HCT116 (cell line): Measurements from ENCODE around the gene KSR2. TPM values are rescaled to one million over a fixed set of nuclear protein-coding genes. Genes with fewer than 3 reads are reported as not detected.
A peak's percentile ranks its signal among the peaks of the same experiment; 100 is the strongest.

Experiments used
- ATAC-seq: fragments of 200-7000 bp; cut with Tn5 transposase; 2 replicates; pipeline ENCODE4 v1.9.1; 2020; ENCODE audit warnings: mild to moderate bottlenecking, moderate library complexity
- BruUV-seq: library from RNA; stranded (reverse); fragments of 400-500 nt; replicated peaks from 2 replicates; lab custom pipeline; 2021; lab: Mats Ljungman, UMichigan
- CTCF ChIA-PET: fragments of 300-600 bp; sonication (Branson Sonifier 250); formaldehyde crosslinking; loops from one replicate; lab custom pipeline; 2021; ENCODE audit warnings: antibody characterized with exemption; lab: Charles Lee
- POLR2A ChIA-PET: fragments of 300-600, 350-600 bp; sonication (Branson Sonifier 250); formaldehyde crosslinking; loops from one replicate; lab custom pipeline; 2021; ENCODE audit warnings: antibody characterized with exemption; lab: Charles Lee
- RAD21 ChIA-PET, 2 experiments: fragments of 300-600 bp; sonication (Branson Sonifier 250); formaldehyde crosslinking; loops; one replicate each; lab custom pipeline; 2023; ENCODE audit warnings: low total read pairs in 2 of 2; ENCODE audit not compliant: uncharacterized antibody in 2 of 2, unreplicated experiment in 2 of 2, low non-redundant PET in 1 of 2; lab: Charles Lee
- DNase-seq: peaks from one replicate; pipeline ENCODE4 v3.0.0-alpha.2; 2010; ENCODE audit warnings: low read depth, low spot score
- H2AFZ ChIP-seq: fragments of 200-600 bp; shearing (Covaris generic), sonication (generic); 2 replicates; pipeline ENCODE4 v1.6.1; 2017; ENCODE audit warnings: low read depth, mixed run types, mixed read lengths, antibody characterized with exemption, low read length; ENCODE audit not compliant: poor library complexity, severe bottlenecking
- H3K27ac ChIP-seq: 2 replicates; pipeline ENCODE4 v1.5.1; 2012; ENCODE audit warnings: low read depth, low read length
- H3K27me3 ChIP-seq: fragments of 200-600 bp; sonication (generic); 2 replicates; pipeline ENCODE4 v1.6.1; 2016; ENCODE audit warnings: mixed run types, low read length, mixed read lengths; ENCODE audit not compliant: insufficient read depth
- H3K36me3 ChIP-seq, 2 experiments: fragments of 200-500 bp in 1 of 2; fragments of 200-600 bp in 1 of 2; sonication (Bioruptor generic) in 1 of 2; sonication (generic) in 1 of 2; 2 replicates each; pipeline versions ENCODE4 v1.5.1 to v1.6.1; 2014 to 2016; ENCODE audit warnings: low read length in 2 of 2, inconsistent platforms in 1 of 2, mixed read lengths in 1 of 2, mixed run types in 1 of 2; ENCODE audit not compliant: insufficient read depth in 2 of 2, control insufficient read depth in 1 of 2
- H3K4me1 ChIP-seq, 2 experiments: fragments of 200-600 bp in 1 of 2; sonication (generic) in 1 of 2; 2 replicates each; pipeline versions ENCODE4 v1.5.1 to v1.6.1; 2012 to 2017; ENCODE audit warnings: low read length in 2 of 2, inconsistent platforms in 1 of 2, mild to moderate bottlenecking in 1 of 2, mixed read lengths in 1 of 2, mixed run types in 1 of 2, moderate library complexity in 1 of 2; ENCODE audit not compliant: insufficient read depth in 2 of 2, control insufficient read depth in 1 of 2
- H3K4me2 ChIP-seq: fragments of 200-600 bp; sonication (generic); 2 replicates; pipeline ENCODE4 v1.6.1; 2017; ENCODE audit warnings: mixed run types, low read length, mixed read lengths
- H3K4me3 ChIP-seq, 2 experiments: fragments of 200-600 bp in 1 of 2; sonication (generic) in 1 of 2; replicated peaks in 1 of 2; 2 replicates each; pipeline ENCODE4 v1.5.1; 2011 to 2016; ENCODE audit warnings: low read length in 2 of 2, control low read depth in 1 of 2, low read depth in 1 of 2, mild to moderate bottlenecking in 1 of 2, mixed read lengths in 1 of 2, mixed run types in 1 of 2
- H3K79me2 ChIP-seq: fragments of 200-600 bp; sonication (generic); 2 replicates; pipeline ENCODE4 v1.6.1; 2017; ENCODE audit warnings: mild to moderate bottlenecking, mixed run types, low read length, moderate library complexity, mixed read lengths; ENCODE audit not compliant: insufficient read depth
- H3K9ac ChIP-seq: fragments of 200-600 bp; sonication (generic); 2 replicates; pipeline ENCODE4 v1.6.1; 2016; ENCODE audit warnings: low read length, mixed read lengths
- H3K9me2 ChIP-seq: fragments of 200-600 bp; sonication (generic), shearing (Covaris generic); 2 replicates; pipeline ENCODE4 v1.6.1; 2017; ENCODE audit warnings: mixed run types, mild to moderate bottlenecking, moderate library complexity; ENCODE audit not compliant: insufficient read depth
- H3K9me3 ChIP-seq, 2 experiments: fragments of 200-500 bp in 1 of 2; fragments of 200-600 bp in 1 of 2; sonication (Bioruptor generic) in 1 of 2; sonication (generic) in 1 of 2; 2 replicates each; pipeline ENCODE4 v1.6.1; 2014 to 2017; ENCODE audit warnings: low read length in 2 of 2, mixed read lengths in 2 of 2, inconsistent platforms in 1 of 2, low read depth in 1 of 2, mild to moderate bottlenecking in 1 of 2, mixed run types in 1 of 2, moderate library complexity in 1 of 2; ENCODE audit not compliant: control insufficient read depth in 1 of 2, insufficient read depth in 1 of 2
- H4K20me1 ChIP-seq: fragments of 200-600 bp; sonication (generic), shearing (Covaris generic); 2 replicates; pipeline ENCODE4 v1.6.1; 2017; ENCODE audit warnings: mixed run types, mild to moderate bottlenecking, moderate library complexity; ENCODE audit not compliant: insufficient read depth
- EZH2 ChIP-seq: fragments of 200-600 bp; sonication (generic); IDR thresholded peaks from 2 replicates; pipeline ENCODE4 v1.6.1; 2017; ENCODE audit warnings: antibody characterized with exemption, mixed run types
- FOSL1 ChIP-seq: IDR thresholded peaks from 2 replicates; pipeline ENCODE4 v1.6.1; 2012; ENCODE audit warnings: low read depth
- JUND ChIP-seq: IDR thresholded peaks from 2 replicates; pipeline ENCODE4 v1.6.1; 2012
- SIN3A ChIP-seq: IDR thresholded peaks from 2 replicates; pipeline ENCODE4 v1.6.1; 2012; ENCODE audit warnings: low read depth
- intact Hi-C: fragments of 100-400 bp; cut with micrococcal nuclease; formaldehyde crosslinking; loops from 2 replicates; pipeline ENCODE4 v1.10.0; 2022
- total RNA-seq: library from RNA; stranded (reverse); gene quantifications from one replicate; pipeline ENCODE4 v1.2.1, GENCODE V29; 2021; ENCODE audit not compliant: unreplicated experiment
- TF ChIP-seq, protein P1 (sequence below): IDR thresholded peaks from 2 replicates; pipeline ENCODE4 v1.6.1; 2012
- TF ChIP-seq, protein P2 (sequence below): IDR thresholded peaks from 2 replicates; pipeline ENCODE4 v1.6.1; 2012
- TF ChIP-seq, protein P3 (sequence below): IDR thresholded peaks from 2 replicates; pipeline ENCODE4 v1.6.1; 2012; ENCODE audit warnings: low read depth
- TF ChIP-seq, protein P4 (sequence below), 3 experiments: fragments of 200-600 bp in 1 of 3; sonication (generic) in 1 of 3; IDR thresholded peaks in 2 of 3; conservative IDR thresholded peaks in 1 of 3; 2 replicates each; pipeline ENCODE4 v1.5.1; 2012 to 2017; ENCODE audit warnings: low read depth in 2 of 3, low read length in 2 of 3, antibody characterized with exemption in 1 of 3, borderline replicate concordance in 1 of 3, control low read depth in 1 of 3, mild to moderate bottlenecking in 1 of 3, mixed read lengths in 1 of 3, mixed run types in 1 of 3, moderate library complexity in 1 of 3; ENCODE audit not compliant: insufficient read depth in 1 of 3
- TF ChIP-seq, protein P5 (sequence below): IDR thresholded peaks from 2 replicates; pipeline ENCODE4 v1.6.1; 2011; ENCODE audit warnings: mild to moderate bottlenecking, low read length, moderate library complexity; ENCODE audit not compliant: insufficient replicate concordance; ENCODE audit errors: extremely low read depth

KSR2 gene
- total RNA-seq, 1 experiment from 2014 or later: 10.1 TPM

DNA sequence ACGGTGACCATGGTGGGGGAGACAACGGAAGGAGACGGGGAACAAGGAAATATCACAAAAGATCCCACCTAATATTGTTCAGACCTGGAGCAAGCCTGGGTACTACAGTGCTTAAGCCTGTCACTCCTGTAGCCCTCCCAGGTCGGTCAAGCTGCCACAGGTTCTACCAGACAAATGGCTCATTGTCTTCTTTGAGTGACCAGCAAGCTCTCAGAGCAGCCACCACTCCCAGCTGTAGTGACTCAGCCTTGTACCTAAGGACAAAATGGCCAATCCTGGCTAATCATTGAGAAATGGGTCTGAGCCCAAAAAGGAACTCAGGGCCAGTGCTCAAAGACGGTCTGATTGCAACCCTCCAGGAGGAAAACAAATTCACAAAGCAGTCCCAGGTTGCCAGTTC is 368.9 kb downstream of the KSR2 start:
- TF ChIP-seq, protein P1, sequence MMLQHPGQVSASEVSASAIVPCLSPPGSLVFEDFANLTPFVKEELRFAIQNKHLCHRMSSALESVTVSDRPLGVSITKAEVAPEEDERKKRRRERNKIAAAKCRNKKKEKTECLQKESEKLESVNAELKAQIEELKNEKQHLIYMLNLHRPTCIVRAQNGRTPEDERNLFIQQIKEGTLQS: no peak
- TF ChIP-seq, protein P2, sequence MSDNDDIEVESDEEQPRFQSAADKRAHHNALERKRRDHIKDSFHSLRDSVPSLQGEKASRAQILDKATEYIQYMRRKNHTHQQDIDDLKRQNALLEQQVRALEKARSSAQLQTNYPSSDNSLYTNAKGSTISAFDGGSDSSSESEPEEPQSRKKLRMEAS: no peak
- TF ChIP-seq, protein P3, sequence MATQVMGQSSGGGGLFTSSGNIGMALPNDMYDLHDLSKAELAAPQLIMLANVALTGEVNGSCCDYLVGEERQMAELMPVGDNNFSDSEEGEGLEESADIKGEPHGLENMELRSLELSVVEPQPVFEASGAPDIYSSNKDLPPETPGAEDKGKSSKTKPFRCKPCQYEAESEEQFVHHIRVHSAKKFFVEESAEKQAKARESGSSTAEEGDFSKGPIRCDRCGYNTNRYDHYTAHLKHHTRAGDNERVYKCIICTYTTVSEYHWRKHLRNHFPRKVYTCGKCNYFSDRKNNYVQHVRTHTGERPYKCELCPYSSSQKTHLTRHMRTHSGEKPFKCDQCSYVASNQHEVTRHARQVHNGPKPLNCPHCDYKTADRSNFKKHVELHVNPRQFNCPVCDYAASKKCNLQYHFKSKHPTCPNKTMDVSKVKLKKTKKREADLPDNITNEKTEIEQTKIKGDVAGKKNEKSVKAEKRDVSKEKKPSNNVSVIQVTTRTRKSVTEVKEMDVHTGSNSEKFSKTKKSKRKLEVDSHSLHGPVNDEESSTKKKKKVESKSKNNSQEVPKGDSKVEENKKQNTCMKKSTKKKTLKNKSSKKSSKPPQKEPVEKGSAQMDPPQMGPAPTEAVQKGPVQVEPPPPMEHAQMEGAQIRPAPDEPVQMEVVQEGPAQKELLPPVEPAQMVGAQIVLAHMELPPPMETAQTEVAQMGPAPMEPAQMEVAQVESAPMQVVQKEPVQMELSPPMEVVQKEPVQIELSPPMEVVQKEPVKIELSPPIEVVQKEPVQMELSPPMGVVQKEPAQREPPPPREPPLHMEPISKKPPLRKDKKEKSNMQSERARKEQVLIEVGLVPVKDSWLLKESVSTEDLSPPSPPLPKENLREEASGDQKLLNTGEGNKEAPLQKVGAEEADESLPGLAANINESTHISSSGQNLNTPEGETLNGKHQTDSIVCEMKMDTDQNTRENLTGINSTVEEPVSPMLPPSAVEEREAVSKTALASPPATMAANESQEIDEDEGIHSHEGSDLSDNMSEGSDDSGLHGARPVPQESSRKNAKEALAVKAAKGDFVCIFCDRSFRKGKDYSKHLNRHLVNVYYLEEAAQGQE: no peak
- TF ChIP-seq, protein P4, sequence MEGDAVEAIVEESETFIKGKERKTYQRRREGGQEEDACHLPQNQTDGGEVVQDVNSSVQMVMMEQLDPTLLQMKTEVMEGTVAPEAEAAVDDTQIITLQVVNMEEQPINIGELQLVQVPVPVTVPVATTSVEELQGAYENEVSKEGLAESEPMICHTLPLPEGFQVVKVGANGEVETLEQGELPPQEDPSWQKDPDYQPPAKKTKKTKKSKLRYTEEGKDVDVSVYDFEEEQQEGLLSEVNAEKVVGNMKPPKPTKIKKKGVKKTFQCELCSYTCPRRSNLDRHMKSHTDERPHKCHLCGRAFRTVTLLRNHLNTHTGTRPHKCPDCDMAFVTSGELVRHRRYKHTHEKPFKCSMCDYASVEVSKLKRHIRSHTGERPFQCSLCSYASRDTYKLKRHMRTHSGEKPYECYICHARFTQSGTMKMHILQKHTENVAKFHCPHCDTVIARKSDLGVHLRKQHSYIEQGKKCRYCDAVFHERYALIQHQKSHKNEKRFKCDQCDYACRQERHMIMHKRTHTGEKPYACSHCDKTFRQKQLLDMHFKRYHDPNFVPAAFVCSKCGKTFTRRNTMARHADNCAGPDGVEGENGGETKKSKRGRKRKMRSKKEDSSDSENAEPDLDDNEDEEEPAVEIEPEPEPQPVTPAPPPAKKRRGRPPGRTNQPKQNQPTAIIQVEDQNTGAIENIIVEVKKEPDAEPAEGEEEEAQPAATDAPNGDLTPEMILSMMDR (IDR thresholded peaks at IDR 0.05 in 2 of 3, conservative IDR thresholded peaks at IDR 0.05 in 1 of 3; ENCODE audit: borderline replicate concordance in 1 of 3, insufficient read depth in 1 of 3, low read depth in 2 of 3, low read length in 2 of 3): no peak
- TF ChIP-seq SIN3A (no peak), EZH2 (no peak), JUND (no peak), FOSL1 (0 out of 2 replicates have a peak, but pooled peaks have one; percentile 33)
- TF ChIP-seq, protein P5, sequence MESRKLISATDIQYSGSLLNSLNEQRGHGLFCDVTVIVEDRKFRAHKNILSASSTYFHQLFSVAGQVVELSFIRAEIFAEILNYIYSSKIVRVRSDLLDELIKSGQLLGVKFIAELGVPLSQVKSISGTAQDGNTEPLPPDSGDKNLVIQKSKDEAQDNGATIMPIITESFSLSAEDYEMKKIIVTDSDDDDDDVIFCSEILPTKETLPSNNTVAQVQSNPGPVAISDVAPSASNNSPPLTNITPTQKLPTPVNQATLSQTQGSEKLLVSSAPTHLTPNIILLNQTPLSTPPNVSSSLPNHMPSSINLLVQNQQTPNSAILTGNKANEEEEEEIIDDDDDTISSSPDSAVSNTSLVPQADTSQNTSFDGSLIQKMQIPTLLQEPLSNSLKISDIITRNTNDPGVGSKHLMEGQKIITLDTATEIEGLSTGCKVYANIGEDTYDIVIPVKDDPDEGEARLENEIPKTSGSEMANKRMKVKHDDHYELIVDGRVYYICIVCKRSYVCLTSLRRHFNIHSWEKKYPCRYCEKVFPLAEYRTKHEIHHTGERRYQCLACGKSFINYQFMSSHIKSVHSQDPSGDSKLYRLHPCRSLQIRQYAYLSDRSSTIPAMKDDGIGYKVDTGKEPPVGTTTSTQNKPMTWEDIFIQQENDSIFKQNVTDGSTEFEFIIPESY: no peak
- ATAC-seq (peak; percentile 84), DNase-seq (peak; percentile 56)
- Histone ChIP-seq H2AFZ (no peak overlapping the region), H3K9me3 (no peaks in the 10 kb centered on the region), H3K36me3 (no peaks in the 10 kb centered on the region), H3K9me2 (no peaks in the 10 kb centered on the region), H4K20me1 (no peaks in the 10 kb centered on the region), H3K27me3 (no peaks in the 10 kb centered on the region), H3K4me3 (no peak overlapping the region), H3K27ac (no peak overlapping the region), H3K4me2 (peak overlapping the region; percentile 11; the same call in 1 of the 2 replicates), H3K4me1 (peaks cover 2 to 14% of the 10 kb centered on the region in 2 experiments; a peak in 2 of 4 replicates), H3K79me2 (no peaks in the 10 kb centered on the region), H3K9ac (no peak overlapping the region)
- no TSS peak for BruUV-seq
- ChIA-PET RAD21 (no interaction called here), CTCF (no interaction called here), POLR2A (no interaction called here)
- intact Hi-C loops: no loop called here
